ENCODE data around the gene FBXW11.

GRCh38 chr5:171871711-171872110 is 134.7 kb downstream of the FBXW11 start:
- TF ChIP-seq POLR2A (IDR thresholded peaks at IDR 0.05) (no peak), CTCF (IDR thresholded peaks at IDR 0.05) (no peak)

Data from body of pancreas (tissue), 4 donors.